ENCODE measurements around the gene FETUB. TPM values are rescaled to one million over a fixed set of nuclear protein-coding genes. Genes with fewer than 3 reads are reported as not detected.

FETUB gene
- total RNA-seq: not detected
- long read RNA-seq, donor 1: 0 reads
- long read RNA-seq, donor 2: 0 reads

GRCh38 chr3:186639778-186640472 lies at the start of gene FETUB:
FETUB (plus strand) TSS chr3:186640399; CDS start chr3:186640461, 62 bp downstream.
- no peak within 1 kb of the TSS for H3K4me3 ChIP-seq
- no peaks in the 10 kb centered on the region for H3K9me3 ChIP-seq
- DNase-seq (no peak), ATAC-seq (no peak)
- TF ChIP-seq CTCF (IDR thresholded peaks at IDR 0.05): no peak
- peaks cover 9% of the 10 kb centered on the region for H3K4me1 ChIP-seq (ENCODE audit: low read depth)
- H3K36me3 ChIP-seq (ENCODE audit: low read depth): no peaks in the 10 kb centered on the region
- intact Hi-C loops (cut with DNase I, micrococcal nuclease): no loop called here

GRCh38 chr3:186590580-186591295 lies 49.5 kb upstream of the FETUB start:
- H3K9me3 ChIP-seq: no peaks in the 10 kb centered on the region
- DNase-seq (no peak), ATAC-seq (no peak)
- no peak for TF ChIP-seq CTCF (IDR thresholded peaks at IDR 0.05)
- intact Hi-C loops (cut with DNase I, micrococcal nuclease): no loop called here
- no peak overlapping the region for H3K4me3 ChIP-seq
- H3K36me3 ChIP-seq (ENCODE audit: low read depth): no peaks in the 10 kb centered on the region
- no peaks in the 10 kb centered on the region for H3K4me1 ChIP-seq (ENCODE audit: low read depth)

- no peaks in the 10 kb centered on the region for H3K4me1 ChIP-seq (ENCODE audit: low read depth)
- ATAC-seq: no peak
- no peak for TF ChIP-seq CTCF (IDR thresholded peaks at IDR 0.05)
- intact Hi-C loops (cut with DNase I, micrococcal nuclease): no loop called here
- H3K4me3 ChIP-seq: no peak overlapping the region
- no peak for DNase-seq
- H3K36me3 ChIP-seq (ENCODE audit: low read depth): no peaks in the 10 kb centered on the region
- no peaks in the 10 kb centered on the region for H3K9me3 ChIP-seq
Observed at GRCh38 chr3:186592682-186593081, 47.5 kb upstream of the FETUB start.

GRCh38 chr3:186593862-186594261 lies 46.3 kb upstream of the FETUB start:
- Histone ChIP-seq H3K36me3 (ENCODE audit: low read depth) (no peaks in the 10 kb centered on the region), H3K4me1 (ENCODE audit: low read depth) (no peaks in the 10 kb centered on the region), H3K4me3 (no peak overlapping the region), H3K9me3 (no peaks in the 10 kb centered on the region)
- ATAC-seq: peak; percentile 12
- no peak for DNase-seq
- no peak for TF ChIP-seq CTCF (IDR thresholded peaks at IDR 0.05)
- intact Hi-C loops (cut with DNase I, micrococcal nuclease): no loop called here

GRCh38 chr3:186594591-186595113 lies 45.5 kb upstream of the FETUB start:
- ATAC-seq (no peak), DNase-seq (no peak)
- intact Hi-C loops (cut with DNase I, micrococcal nuclease): no loop called here
- no peaks in the 10 kb centered on the region for H3K4me1 ChIP-seq (ENCODE audit: low read depth)
- H3K36me3 ChIP-seq (ENCODE audit: low read depth): no peaks in the 10 kb centered on the region
- no peak overlapping the region for H3K4me3 ChIP-seq
- no peak for TF ChIP-seq CTCF (IDR thresholded peaks at IDR 0.05)
- no peaks in the 10 kb centered on the region for H3K9me3 ChIP-seq

Data from mucosa of descending colon (tissue), 3 donors.